SIG-M5 (cell line): ENCODE results near the gene NTF3.
"Not testable (repeated sequence)": the region's sequence is repeated elsewhere in the genome, so short reads cannot be mapped to it uniquely, and the experiment has no call there.

ENCODE experiments used
- DNase-seq: peaks from one replicate; lab custom pipeline; 2025; lab: John Stamatoyannopoulos, UW

Gene NTF3

GRCh38 chr12:5534426-5535199, 102.7 kb downstream of the NTF3 start:
- no peak for DNase-seq

GRCh38 chr12:5535541-5535940, 103.6 kb downstream of the NTF3 start:
- DNase-seq: no peak

- not testable (repeated sequence) for DNase-seq
Observed at GRCh38 chr12:5537026-5537615, 105.2 kb downstream of the NTF3 start.

GRCh38 chr12:5537771-5538170, 105.9 kb downstream of the NTF3 start:
- no peak for DNase-seq
